IMR-90 (cell line): ENCODE data around the gene HDAC9. TPM values are rescaled to one million over a fixed set of nuclear protein-coding genes. Genes with fewer than 3 reads are reported as not detected.

Source experiments
- ATAC-seq: fragments of 200-7000 bp; cut with Tn5 transposase; 2 replicates; pipeline ENCODE4 v1.9.1; 2020; ENCODE audit warnings: low read depth, mild to moderate bottlenecking, moderate library complexity
- BruUV-seq: library from RNA; stranded (reverse); fragments of 400-500 nt; replicated peaks from 2 replicates; lab custom pipeline; 2021; lab: Mats Ljungman, UMichigan
- CTCF ChIA-PET: fragments of 300-600 bp; formaldehyde crosslinking; extraction: SDS; loops from one replicate; lab custom pipeline; 2021; ENCODE audit warnings: antibody characterized with exemption; lab: Yijun Ruan, JAX
- POLR2A ChIA-PET: fragments of 300-600 bp; sonication (Branson Sonifier 250); formaldehyde crosslinking; loops from one replicate; lab custom pipeline; 2022; ENCODE audit warnings: antibody characterized with exemption; ENCODE audit not compliant: unreplicated experiment; lab: Charles Lee
- DNase-seq: peaks from one replicate; pipeline ENCODE4 v3.0.0; 2013
- H2AFZ ChIP-seq: replicated peaks from 2 replicates; pipeline ENCODE3; 2013; ENCODE audit warnings: low read length, mild to moderate bottlenecking; ENCODE audit not compliant: poor library complexity
- H2AK5ac ChIP-seq: 2 replicates; pipeline ENCODE4 v1.6.1; 2013; ENCODE audit warnings: low read depth, low read length, inconsistent platforms
- H2AK9ac ChIP-seq: replicated peaks from 2 replicates; pipeline ENCODE3; 2013; ENCODE audit warnings: mild to moderate bottlenecking, low read depth, low read length, moderate library complexity; ENCODE audit not compliant: poor library complexity
- H2BK120ac ChIP-seq: 2 replicates; pipeline ENCODE4 v1.6.1; 2013; ENCODE audit warnings: low read depth, low read length, inconsistent platforms
- H2BK15ac ChIP-seq: 3 replicates; pipeline ENCODE4 v1.6.1; 2013; ENCODE audit warnings: low read depth, low read length, inconsistent platforms
- H2BK20ac ChIP-seq: 2 replicates; pipeline ENCODE4 v1.6.1; 2013; ENCODE audit warnings: low read depth, mild to moderate bottlenecking, inconsistent platforms, low read length, moderate library complexity
- H2BK5ac ChIP-seq: 2 replicates; pipeline ENCODE4 v1.6.1; 2013; ENCODE audit warnings: mild to moderate bottlenecking, low read depth, low read length, inconsistent platforms; ENCODE audit not compliant: poor library complexity, severe bottlenecking
- H3K14ac ChIP-seq: replicated peaks from 2 replicates; pipeline ENCODE4 v1.6.1; 2013; ENCODE audit warnings: low read depth, low read length, inconsistent platforms
- H3K18ac ChIP-seq: 2 replicates; pipeline ENCODE4 v1.6.1; 2013; ENCODE audit warnings: low read depth, low read length, control low read depth
- H3K23ac ChIP-seq: 2 replicates; pipeline ENCODE4 v1.6.1; 2013; ENCODE audit warnings: low read depth, low read length, inconsistent platforms
- H3K27ac ChIP-seq: 2 replicates; pipeline ENCODE4 v1.5.1; 2013; ENCODE audit warnings: mild to moderate bottlenecking, control low read depth, low read length; ENCODE audit not compliant: insufficient read depth
- H3K27me3 ChIP-seq: 2 replicates; pipeline ENCODE4 v1.6.1; 2013; ENCODE audit warnings: low read length; ENCODE audit not compliant: control insufficient read depth, insufficient read depth
- H3K36me3 ChIP-seq: 2 replicates; pipeline ENCODE4 v1.6.1; 2013; ENCODE audit warnings: low read length, mixed read lengths; ENCODE audit not compliant: control insufficient read depth, insufficient read depth
- H3K4ac ChIP-seq: 2 replicates; pipeline ENCODE4 v1.6.1; 2013; ENCODE audit warnings: low read depth, low read length, inconsistent platforms
- H3K4me1 ChIP-seq: 2 replicates; pipeline ENCODE4 v1.6.1; 2013; ENCODE audit warnings: low read length, mixed read lengths; ENCODE audit not compliant: control insufficient read depth, insufficient read depth
- H3K4me2 ChIP-seq: 2 replicates; pipeline ENCODE4 v1.6.1; 2013; ENCODE audit warnings: low read depth, mild to moderate bottlenecking, control low read depth, low read length, moderate library complexity
- H3K4me3 ChIP-seq: 2 replicates; pipeline ENCODE4 v1.5.1; 2013; ENCODE audit warnings: low read depth, mild to moderate bottlenecking, control low read depth, low read length, moderate library complexity; ENCODE audit not compliant: insufficient read depth
- H3K56ac ChIP-seq: 2 replicates; pipeline ENCODE4 v1.6.1; 2013; ENCODE audit warnings: low read length, inconsistent platforms; ENCODE audit not compliant: insufficient read depth; ENCODE audit errors: extremely low read depth
- H3K79me1 ChIP-seq, 2 experiments: 2 replicates each; pipeline ENCODE4 v1.6.1; 2013; ENCODE audit warnings: low read length in 2 of 2, inconsistent platforms in 1 of 2, low read depth in 1 of 2
- H3K9ac ChIP-seq: 2 replicates; pipeline ENCODE4 v1.6.1; 2013; ENCODE audit warnings: low read depth, low read length, control low read depth
- H3K9me1 ChIP-seq: 2 replicates; pipeline ENCODE4 v1.6.1; 2013; ENCODE audit warnings: low read length, inconsistent platforms; ENCODE audit not compliant: insufficient read depth
- H3K9me3 ChIP-seq: 2 replicates; pipeline ENCODE4 v1.6.1; 2013; ENCODE audit warnings: low read length; ENCODE audit not compliant: control insufficient read depth, insufficient read depth
- H4K20me1 ChIP-seq: 2 replicates; pipeline ENCODE4 v1.6.1; 2013; ENCODE audit warnings: low read length, inconsistent platforms; ENCODE audit not compliant: insufficient read depth
- H4K5ac ChIP-seq: 2 replicates; pipeline ENCODE4 v1.6.1; 2013; ENCODE audit warnings: mild to moderate bottlenecking, low read depth, low read length, control low read depth
- H4K8ac ChIP-seq, 2 experiments: 2 replicates each; pipeline ENCODE4 v1.6.1; 2013; ENCODE audit warnings: low read depth in 2 of 2, low read length in 2 of 2, control low read depth in 1 of 2, inconsistent platforms in 1 of 2
- H4K91ac ChIP-seq: 2 replicates; pipeline ENCODE4 v1.6.1; 2013; ENCODE audit warnings: low read depth, low read length, inconsistent platforms; ENCODE audit not compliant: insufficient read depth
- CHD1 ChIP-seq: IDR thresholded peaks from 2 replicates; pipeline ENCODE4 v1.6.1; 2012; ENCODE audit warnings: low read depth, low read length, improper control_type of control experiment
- FOS ChIP-seq: fragments of 150-350 bp; IDR thresholded peaks from 2 replicates; pipeline ENCODE4 v1.6.1; 2016; ENCODE audit warnings: low read depth, low read length
- NFE2L2 ChIP-seq: fragments of 150-350 bp; IDR thresholded peaks from 2 replicates; pipeline ENCODE4 v1.6.1; 2016; ENCODE audit warnings: low read depth, mild to moderate bottlenecking, low read length
- RCOR1 ChIP-seq: IDR thresholded peaks from 2 replicates; pipeline ENCODE4 v1.6.1; 2012; ENCODE audit warnings: mild to moderate bottlenecking, low read length, improper control_type of control experiment; ENCODE audit not compliant: insufficient replicate concordance
- RFX5 ChIP-seq: IDR thresholded peaks from 2 replicates; pipeline ENCODE4 v1.8.0; 2012; ENCODE audit warnings: low read depth, mild to moderate bottlenecking, low read length, moderate library complexity
- WGBS, 2 experiments: methylation state at CpG; one replicate each; pipeline versions ENCODE4 v1.1.5 to v1.1.7; 2013; ENCODE audit warnings: missing lambda C conversion rate in 2 of 2; ENCODE audit not compliant: insufficient read length in 1 of 2; ENCODE audit errors: extremely low coverage in 2 of 2; 5-methylcytosine and 5-hydroxymethylcytosine counted together
- dilution Hi-C: fragments of 300-500 bp; cut with HindIII; formaldehyde crosslinking; loops from one replicate; pipeline ENCODE4 v1.14.3; 2018; ENCODE audit warnings: low sequenced_read_pairs; ENCODE audit not compliant: unreplicated experiment
- in situ Hi-C: fragments of 300-500 bp; cut with MboI; formaldehyde crosslinking; loops from 3 replicates; pipeline ENCODE4 v1.14.3; 2019; ENCODE audit warnings: low sequenced_read_pairs, inconsistent platforms, mixed read lengths
- intact Hi-C: fragments of 100-400 bp; cut with micrococcal nuclease; formaldehyde crosslinking; loops from 2 replicates; pipeline ENCODE4 v1.10.0; 2022
- polyA plus RNA-seq, 3 experiments: library from polyadenylated mRNA; depleted of rRNA; stranded (reverse); fragments of >200 nt; gene quantifications; 2 replicates each; pipeline ENCODE4 v1.2.3, GENCODE V29; 2012; ENCODE audit warnings: low replicate concordance in 1 of 3
- total RNA-seq: library from RNA; depleted of rRNA; stranded (reverse); fragments of >200 nt; gene quantifications from 2 replicates; pipeline ENCODE4 v1.2.3, GENCODE V29; 2012
- TF ChIP-seq, protein P1 (sequence below): fragments of 150-350 bp; IDR thresholded peaks from 2 replicates; pipeline ENCODE4 v1.6.1; 2017; ENCODE audit warnings: mild to moderate bottlenecking, antibody characterized with exemption, low read length, low read depth
- TF ChIP-seq, protein P2 (sequence below): fragments of 150-350 bp; IDR thresholded peaks from 2 replicates; pipeline ENCODE4 v1.6.1; 2016; ENCODE audit warnings: low read depth, mild to moderate bottlenecking, low read length, moderate library complexity, borderline replicate concordance

HDAC9 gene
- total and polyA plus RNA-seq, 2 of the 4 experiments (the other 2 are of a cell fraction): 4.3 to 24.7 TPM

DNA sequence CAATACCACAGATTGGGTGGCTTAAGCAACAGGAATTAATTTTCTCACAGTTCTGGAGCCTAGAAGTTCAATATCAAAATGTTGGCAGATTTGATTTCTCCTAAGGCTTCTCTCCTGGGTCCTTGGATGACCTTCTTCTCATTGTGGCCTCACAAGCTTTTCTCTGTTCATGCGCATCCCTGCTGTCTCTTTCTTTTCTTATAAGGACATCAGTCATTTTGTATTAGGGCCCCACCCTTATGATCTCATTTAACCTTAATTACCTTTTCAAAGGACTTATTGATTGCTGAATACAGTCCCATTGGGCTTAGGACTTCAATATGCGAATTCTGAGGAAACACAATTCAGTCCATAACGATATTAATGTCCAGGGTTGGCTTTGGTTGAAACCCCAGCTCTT lies 285.4 kb downstream of the HDAC9 start:
- Histone ChIP-seq H3K27ac (no peak overlapping the region), H2BK120ac (no peak overlapping the region), H3K4me3 (no peak overlapping the region), H3K9ac (no peak overlapping the region), H2BK20ac (no peak overlapping the region), H4K20me1 (no peaks in the 10 kb centered on the region), H4K91ac (no peak overlapping the region), H3K56ac (no peak overlapping the region), H3K4me2 (no peak overlapping the region), H2BK5ac (no peak overlapping the region), H3K14ac (no peak overlapping the region), H3K9me3 (no peaks in the 10 kb centered on the region), H3K4ac (no peak overlapping the region), H3K4me1 (no peaks in the 10 kb centered on the region; the same call in 1 of the 2 replicates), H4K8ac (no peak overlapping the region), H2AFZ (no peak overlapping the region), H3K18ac (no peak overlapping the region), H3K23ac (no peak overlapping the region), H4K5ac (no peak overlapping the region), H2AK9ac (no peak overlapping the region), H3K27me3 (no peaks in the 10 kb centered on the region), H3K9me1 (no peaks in the 10 kb centered on the region), H3K79me1 (no peaks in the 10 kb centered on the region), H2BK15ac (no peak overlapping the region), H3K36me3 (no peaks in the 10 kb centered on the region), H2AK5ac (no peak overlapping the region)
- DNase-seq: no peak
- dilution Hi-C loops (no loop called here), in situ Hi-C loops (no loop called here), intact Hi-C loops (no loop called here)
- WGBS, 2 experiments: no CpG with 5 or more reads among the region's 3 CpGs
- ATAC-seq: no peak
- POLR2A ChIA-PET: no interaction called here
- no TSS peak for BruUV-seq
- TF ChIP-seq RFX5: no peak
- TF ChIP-seq CHD1: no peak
- TF ChIP-seq FOS: no peak
- TF ChIP-seq, protein P1, sequence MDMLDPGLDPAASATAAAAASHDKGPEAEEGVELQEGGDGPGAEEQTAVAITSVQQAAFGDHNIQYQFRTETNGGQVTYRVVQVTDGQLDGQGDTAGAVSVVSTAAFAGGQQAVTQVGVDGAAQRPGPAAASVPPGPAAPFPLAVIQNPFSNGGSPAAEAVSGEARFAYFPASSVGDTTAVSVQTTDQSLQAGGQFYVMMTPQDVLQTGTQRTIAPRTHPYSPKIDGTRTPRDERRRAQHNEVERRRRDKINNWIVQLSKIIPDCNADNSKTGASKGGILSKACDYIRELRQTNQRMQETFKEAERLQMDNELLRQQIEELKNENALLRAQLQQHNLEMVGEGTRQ: no peak
- no peak for TF ChIP-seq NFE2L2
- TF ChIP-seq, protein P2, sequence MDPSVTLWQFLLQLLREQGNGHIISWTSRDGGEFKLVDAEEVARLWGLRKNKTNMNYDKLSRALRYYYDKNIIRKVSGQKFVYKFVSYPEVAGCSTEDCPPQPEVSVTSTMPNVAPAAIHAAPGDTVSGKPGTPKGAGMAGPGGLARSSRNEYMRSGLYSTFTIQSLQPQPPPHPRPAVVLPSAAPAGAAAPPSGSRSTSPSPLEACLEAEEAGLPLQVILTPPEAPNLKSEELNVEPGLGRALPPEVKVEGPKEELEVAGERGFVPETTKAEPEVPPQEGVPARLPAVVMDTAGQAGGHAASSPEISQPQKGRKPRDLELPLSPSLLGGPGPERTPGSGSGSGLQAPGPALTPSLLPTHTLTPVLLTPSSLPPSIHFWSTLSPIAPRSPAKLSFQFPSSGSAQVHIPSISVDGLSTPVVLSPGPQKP: no peak
- TF ChIP-seq RCOR1: no peak
- CTCF ChIA-PET: no interaction called here
